ENCODE measurements around the gene CACNA2D3. TPM values are rescaled to one million over a fixed set of nuclear protein-coding genes. Genes with fewer than 3 reads are reported as not detected.
"Not testable (repeated sequence)": the region's sequence is repeated elsewhere in the genome, so short reads cannot be mapped to it uniquely, and the experiment has no call there.

The CACNA2D3 gene
- total RNA-seq, 1 donor from 2014 or later: 3.2 TPM

DNA sequence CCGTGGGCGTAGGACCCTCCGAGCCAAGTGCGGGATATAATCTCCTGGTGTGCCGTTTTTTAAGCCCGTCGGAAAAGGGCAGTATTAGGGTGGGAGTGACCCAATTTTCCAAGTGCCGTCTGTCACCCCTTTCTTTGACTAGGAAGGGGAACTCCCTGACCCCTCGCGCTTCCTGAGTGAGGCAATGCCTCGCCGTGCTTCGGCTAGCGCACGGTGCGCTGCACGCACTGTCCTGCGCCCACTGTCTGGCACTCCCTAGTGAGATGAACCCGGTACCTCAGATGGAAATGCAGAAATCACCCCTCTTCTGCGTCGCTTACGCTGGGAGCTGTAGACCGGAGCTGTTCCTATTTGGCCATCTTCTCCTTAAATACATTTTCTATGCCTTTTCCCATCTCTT, 342.2 kb downstream of the CACNA2D3 start:
- not testable (repeated sequence) for DNase-seq (ENCODE audit: low read depth)

DNA sequence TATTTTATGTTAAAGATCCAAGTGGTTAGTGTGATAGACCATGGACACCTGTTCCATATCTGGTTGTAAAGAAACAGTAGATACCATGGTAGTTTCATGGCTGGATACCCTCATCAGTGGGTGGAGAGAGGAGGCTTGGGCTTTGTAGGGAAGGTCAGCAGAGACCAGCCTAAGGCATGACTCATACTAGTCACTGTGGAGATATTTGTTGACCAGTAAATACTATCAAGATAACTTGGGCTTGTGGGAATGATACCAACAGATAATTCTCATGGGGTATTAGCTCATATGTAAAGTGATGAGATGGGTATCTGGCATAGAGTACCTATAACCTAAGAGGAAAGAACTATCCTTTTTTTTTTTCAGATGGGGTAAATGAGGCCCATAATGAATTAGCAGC, 354.5 kb downstream of the CACNA2D3 start:
- peak; percentile 13 for DNase-seq (ENCODE audit: low read depth)

DNA sequence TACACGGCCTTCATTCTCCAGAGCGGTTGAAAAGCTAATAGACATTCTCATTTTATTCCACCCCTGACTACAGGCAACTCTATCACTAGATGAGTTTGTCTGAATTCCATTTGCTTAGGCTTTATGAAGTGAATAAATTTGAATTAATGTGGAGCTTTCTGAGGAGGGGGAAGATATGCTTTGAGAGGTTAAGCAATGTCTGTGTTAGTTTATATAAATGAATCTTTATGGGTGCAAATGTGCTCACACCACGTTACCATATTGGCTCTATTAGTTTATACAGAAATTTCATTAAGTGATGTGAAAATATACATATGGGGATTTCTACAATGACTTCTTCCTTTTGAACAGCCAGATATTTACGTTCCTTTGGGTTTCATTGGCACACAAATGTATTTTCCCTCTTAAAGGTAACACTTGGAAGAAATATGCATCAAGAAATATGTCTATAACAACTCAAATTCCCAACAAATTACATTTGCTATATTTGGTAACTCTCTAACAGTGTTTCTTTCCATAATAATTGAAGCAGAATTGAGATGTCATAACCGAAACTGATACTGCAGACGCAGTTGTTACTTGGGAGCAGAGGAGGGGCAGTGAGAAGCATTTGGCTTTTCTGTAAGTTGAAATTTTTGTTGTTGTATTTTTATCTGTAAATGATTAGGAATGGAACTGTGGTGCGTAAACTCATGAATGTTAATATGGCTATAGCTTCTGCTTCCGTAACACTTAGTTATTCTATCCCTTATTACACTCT, 359.4 kb downstream of the CACNA2D3 start:
- DNase-seq (ENCODE audit: low read depth): no peak

DNA sequence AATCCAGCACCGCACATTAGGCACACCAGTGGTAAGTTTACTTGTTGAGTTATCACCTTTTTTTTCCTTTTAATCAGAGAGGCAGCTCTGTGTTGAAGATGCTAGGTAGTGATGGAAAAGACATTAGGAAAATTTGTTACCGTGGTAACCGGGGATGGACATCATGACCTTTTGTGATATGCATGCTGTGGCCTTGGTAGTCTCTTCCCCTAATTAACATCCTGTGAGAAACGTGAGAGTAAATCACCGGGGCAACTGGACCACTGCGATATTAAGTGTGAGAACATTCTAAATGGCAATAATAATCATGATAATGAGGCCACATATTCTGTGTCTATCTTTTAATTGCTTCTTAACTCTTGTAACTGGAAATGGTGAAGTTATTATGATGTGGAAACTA, 362.0 kb downstream of the CACNA2D3 start:
- no peak for DNase-seq (ENCODE audit: low read depth)

DNA sequence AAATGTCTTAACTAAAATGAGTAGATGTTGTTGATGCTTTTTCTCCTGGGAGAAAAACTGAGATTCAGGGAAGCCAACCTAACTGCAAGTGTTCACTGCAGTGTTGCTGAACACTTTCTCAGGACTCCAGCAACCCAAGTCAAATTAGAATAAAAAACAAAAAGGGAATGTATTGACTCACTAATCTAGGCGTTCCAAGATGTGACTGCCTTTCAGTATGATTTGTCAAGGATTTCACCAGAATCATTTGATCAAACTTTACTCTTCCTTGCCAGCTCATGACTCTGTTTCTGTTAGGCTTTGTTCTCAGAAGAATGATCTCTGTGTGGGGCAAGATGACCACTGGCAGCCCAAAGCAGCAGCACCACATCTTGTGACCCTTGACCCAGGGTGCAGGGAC, 364.0 kb downstream of the CACNA2D3 start:
- DNase-seq (ENCODE audit: low read depth): no peak

DNA sequence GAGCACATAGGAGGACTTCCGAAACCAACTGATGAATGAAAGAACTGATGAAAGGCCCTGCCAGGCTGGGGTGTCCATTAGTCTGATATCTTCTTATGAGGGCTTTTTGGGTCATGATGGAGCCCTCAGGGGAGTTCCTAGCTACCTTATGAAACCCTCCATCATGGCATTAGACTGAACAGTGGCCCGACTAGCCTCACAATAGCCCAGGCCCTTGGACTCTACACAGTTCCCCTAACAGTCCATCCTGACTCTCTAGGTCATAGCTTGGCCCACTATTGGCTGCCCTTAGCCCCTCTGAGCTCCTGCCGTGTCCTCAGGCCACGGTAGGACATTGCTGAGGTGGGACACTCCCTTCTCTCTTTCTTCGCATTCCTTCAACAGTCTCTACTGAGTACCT, 365.9 kb downstream of the CACNA2D3 start:
- DNase-seq (ENCODE audit: low read depth): no peak

DNA sequence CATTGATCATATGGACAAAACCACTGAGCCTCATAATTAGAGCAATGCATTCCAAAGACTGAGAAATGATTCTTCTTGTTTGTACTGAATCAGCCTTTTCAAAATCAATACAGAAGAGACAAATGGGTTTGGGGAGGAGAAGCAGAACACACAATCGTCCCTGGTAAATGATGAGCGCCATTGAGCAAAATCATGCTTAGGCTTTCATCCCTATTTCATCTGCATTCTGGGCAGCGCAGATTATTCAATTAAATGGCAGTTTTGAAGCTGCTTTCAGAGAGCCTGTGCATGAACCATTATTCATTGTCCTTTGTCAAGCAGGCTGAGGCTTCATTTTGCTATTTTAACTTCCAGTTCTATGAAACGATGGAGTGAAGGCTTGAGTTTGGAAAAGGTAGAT, 371.9 kb downstream of the CACNA2D3 start:
- DNase-seq (ENCODE audit: low read depth): no peak

DNA sequence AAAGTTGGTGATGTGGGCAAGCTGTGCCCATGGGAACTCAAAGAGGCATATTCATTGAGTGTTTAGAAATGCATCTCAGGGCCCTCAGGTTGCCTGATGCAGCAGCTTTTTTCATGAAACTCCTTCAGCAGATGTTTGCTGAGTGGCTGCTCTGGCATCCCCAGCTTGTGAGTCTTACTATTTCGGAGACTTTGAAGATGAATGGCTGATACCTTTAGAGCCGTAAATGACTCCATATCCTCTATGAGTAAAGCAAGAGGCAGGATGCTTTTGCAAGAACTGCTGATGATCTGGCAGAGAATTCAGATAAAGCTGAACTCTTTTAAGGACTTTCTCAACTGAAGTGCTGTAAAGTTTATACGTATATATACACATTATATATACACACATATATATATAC, 384.3 kb downstream of the CACNA2D3 start:
- DNase-seq (ENCODE audit: low read depth): no peak

DNA sequence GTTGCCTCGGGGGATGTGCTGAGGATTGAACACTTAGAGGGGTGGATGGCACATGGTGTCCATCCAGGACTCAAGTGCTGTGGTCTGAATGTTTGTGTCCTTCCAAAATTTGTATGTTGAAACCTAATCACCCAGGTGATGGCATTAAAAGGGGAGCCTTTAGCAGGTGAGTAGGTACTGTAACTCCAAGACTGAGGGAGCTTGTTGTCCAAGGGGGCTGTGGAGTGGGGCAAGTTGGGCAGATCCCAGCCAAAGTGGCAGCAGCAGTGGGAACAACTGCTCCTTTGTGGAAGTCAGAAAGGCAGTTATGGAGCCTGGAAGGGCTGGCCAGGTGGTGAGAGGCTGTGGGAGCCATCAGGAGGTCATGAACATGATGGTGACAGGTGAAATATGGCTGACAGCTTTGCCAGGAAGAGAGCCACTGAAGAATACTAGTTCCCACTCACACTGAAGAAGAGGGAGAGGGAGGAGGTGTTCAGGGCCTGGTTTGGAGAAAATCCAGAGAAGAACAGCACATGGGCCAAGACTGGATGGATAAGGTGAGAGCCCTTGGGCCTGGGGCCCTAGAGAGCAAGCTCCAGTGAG, 385.6 kb downstream of the CACNA2D3 start:
- DNase-seq (ENCODE audit: low read depth): no peak

DNA sequence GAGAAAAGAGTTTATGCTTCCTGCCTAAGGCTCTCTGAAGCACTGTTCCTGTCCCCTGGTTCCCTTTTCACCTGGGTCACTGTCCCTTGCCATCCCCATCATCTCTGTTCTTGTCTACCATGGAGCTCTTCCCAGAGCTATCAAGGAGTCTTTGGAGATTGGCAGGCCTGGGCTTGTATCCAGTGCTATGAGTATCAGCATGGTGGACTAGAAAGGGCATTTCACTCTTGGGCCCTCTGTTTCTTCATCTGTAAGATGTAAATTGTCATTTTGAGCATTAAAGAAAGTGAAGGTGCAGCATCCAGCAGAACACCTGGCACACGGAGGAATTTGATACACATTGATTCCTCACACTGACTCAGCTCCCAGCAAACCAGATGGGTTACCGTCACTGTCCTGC, 388.2 kb downstream of the CACNA2D3 start:
- no peak for DNase-seq (ENCODE audit: low read depth)

DNA sequence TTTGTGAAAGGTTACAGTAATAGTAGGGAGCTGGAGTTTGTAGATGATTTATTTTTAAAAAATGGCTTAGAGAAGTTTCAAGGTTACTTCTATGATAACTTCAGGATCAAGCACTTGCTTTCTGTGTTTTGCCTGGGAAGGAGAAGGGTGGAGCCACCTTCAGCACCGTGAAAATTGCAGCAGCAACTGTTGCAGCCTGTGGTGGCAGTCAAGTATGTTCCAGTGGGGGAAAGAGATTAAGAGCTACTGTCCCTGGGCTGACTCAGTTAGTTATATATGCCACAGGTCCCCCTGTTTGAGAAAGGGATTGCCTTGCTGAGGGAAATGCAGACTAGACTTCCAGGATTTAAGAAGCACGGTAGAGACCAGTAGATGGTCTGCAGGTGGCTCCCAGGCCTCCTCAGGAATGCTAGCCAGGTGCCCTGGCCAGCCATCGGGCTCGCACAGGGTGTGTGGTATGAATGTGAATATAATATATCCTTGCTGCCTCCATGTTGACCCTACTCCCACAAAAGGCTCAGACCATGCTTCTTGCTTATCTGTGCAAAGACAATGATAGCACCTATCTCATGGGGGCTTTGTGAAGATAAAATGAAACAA, 389.5 kb downstream of the CACNA2D3 start:
- no peak for DNase-seq (ENCODE audit: low read depth)

DNA sequence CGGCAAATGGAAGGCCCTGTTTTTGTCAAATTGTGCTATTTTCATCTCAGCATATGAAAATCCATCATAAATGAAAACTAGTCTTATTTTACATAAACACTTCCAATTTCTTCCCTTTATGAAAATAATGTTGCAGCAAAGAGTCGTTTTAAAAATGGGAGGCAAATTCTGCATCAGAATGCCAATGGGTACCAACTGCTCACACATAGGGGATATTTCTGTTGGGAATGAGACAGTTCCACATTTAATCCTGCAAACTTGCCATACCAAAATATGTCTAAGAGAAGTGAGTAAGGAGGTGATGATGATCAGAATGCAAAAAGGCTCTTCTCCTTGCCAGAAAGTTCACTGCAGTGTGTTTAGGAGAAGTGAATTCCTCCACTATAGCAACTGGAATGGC, 391.7 kb downstream of the CACNA2D3 start:
- no peak for DNase-seq (ENCODE audit: low read depth)

DNA sequence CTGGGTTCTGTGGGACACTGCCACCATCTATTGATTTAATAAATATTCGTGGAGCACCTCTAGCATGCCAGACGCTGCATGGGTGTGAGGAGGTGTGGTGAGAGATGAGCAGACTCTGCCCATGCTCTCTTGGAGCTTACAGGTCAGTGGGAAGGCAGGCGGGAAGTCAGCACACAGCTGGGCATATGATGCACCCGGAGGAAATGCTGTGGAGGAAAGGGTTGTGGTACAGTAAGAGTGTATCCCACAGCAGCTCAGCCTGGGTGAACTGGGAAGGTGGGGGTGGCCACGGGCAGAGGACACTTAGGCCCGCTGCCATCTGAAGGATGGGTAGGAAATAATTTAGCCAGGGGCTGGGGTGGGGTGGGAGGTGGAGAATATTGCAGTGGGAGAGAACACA, 392.1 kb downstream of the CACNA2D3 start:
- DNase-seq (ENCODE audit: low read depth): no peak

DNA sequence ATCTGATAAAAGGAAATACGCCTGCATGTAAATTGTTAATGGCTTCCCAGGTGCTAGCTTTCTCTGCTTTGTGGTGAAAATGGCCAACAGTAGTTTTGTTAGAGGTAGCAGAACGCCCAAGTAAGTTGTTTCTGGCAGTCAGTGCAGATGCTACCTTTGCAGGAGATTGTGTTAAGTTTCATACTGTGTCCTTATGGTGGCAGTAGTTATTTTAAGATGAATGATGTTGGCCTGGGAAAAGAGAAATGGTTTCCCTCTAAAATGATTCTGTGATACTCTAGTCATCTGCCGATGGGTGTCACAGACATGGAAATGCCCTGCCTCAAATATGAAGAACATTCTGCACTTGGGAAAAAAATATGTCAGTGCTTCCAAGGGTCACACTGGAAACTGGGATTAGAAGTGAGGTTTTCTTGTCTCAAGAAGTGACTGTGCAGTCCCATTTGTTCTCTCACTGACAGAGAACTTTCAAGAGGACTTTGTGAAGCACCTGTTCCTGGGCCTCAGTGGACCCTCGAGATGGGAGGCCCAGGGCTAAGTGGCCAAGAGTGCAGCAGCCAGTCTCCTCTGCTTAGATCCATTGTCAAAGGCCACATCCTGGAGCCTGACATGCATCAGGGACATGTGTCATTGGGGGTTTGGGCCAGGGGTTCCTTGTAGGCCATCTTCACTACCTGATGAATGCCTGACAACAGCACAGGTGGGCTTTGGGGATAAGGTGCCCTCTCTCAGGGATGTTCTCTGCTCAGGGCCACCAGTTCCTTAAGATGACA, 393.3 kb downstream of the CACNA2D3 start:
- DNase-seq (ENCODE audit: low read depth): no peak

DNA sequence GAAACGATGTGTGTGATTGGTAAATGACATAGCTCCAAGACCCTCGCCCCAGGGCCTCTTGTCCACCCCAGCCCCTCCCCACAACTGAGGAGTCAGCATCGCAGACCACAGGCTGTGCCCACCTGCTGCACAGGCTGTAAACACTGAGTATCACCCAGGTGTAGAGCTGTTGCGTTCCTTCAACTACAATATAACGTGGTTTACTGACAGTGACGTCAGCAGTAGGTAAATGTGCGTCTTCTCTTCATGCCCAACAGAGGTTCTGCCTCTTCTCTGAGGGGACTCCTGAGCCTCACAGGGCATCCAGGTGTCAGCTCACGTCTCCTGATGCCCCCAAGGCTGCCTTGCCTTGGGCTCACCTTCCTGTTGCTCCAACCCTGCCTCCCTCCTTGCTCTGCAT, 395.1 kb downstream of the CACNA2D3 start:
- no peak for DNase-seq (ENCODE audit: low read depth)

DNA sequence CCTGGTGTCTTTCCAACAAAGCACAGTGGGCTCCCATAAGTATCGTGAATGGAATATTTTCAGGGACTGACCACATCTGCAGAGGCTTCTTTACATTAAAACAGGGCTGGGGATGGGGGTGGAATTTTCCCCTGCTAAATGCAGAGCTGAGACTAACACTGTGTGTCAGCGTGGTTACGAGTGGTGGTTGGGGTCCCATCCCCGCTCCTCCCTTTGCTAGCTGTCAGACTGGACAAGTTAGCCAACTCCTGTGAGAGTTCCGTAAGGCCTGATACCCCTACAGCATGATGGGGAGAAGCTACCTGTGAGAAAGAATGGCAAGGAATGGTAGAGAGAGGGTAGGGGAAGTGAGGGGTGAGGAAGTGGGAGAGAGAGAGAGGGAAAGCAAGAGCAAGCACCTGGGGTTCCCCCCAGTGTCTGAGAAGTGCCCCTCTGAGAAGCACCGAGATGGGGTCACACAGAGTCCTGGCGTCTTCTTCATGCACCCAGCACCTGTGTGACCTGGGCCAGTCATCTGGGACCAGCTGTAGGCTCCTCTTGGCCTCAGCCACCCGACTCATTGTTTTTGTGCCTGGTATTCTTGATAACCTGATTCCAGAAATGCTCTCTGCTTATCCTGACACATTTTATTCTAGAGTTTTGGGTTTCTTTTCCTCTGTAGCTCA, 395.8 kb downstream of the CACNA2D3 start:
- no peak for DNase-seq (ENCODE audit: low read depth)

DNA sequence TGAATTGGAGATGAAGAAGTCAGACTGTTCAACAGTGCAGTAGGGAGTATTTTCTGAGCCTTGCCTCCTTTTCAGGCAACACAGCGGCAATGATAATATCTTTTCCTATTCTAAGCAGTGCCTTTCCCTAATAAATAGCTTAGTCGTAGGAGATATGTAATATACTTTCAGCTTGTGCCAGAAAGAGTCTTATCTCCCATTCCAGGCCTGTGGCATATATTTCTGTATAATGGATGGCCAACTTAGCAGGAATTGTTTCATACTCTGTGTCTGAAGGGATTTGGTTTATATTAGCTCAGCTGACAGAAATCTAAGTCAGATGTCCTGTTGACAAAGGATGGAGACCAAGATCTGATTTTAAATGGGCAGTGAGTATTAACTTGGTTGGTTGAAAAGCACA, 397.1 kb downstream of the CACNA2D3 start:
- DNase-seq (ENCODE audit: low read depth): no peak

DNA sequence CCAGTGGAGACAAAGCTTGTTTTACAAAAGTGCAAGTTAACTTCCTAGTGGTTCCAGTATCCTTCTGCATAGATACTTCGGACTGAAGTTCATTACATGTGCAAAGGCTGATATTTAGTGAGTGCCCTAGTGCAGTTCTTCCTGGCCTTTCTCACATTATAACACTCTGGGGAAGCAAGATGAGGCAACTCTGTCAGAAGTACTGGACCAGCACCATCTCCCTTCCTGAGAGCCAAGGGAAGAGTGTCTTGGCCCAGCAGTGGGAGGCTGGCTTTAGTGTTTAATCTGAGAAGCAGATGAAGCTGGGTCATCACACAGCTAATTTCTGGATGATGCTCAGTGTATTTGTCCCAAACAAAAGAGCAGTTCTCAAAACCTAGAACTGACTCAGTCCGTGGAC, 397.7 kb downstream of the CACNA2D3 start:
- no peak for DNase-seq (ENCODE audit: low read depth)

DNA sequence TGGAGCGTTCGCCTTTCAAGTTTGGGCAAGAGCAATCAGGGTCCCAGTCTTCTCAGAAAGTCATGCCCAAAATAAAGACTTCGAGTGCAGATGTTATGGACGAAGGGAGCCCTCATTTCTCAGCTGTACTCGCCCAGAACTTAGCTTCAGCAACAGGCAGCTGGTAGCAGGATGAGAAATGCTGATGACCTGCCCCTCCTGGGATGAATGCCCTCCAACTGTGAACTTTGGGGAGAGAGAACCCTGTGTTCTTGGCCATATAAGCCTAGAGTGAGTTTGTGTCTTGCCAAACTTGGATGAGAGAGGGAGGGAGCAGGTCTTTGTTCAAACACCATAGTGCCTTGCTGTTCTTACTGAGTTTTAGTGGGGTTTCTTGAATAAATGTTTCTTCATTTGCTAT, 405.2 kb downstream of the CACNA2D3 start:
- no peak for DNase-seq (ENCODE audit: low read depth)

DNA sequence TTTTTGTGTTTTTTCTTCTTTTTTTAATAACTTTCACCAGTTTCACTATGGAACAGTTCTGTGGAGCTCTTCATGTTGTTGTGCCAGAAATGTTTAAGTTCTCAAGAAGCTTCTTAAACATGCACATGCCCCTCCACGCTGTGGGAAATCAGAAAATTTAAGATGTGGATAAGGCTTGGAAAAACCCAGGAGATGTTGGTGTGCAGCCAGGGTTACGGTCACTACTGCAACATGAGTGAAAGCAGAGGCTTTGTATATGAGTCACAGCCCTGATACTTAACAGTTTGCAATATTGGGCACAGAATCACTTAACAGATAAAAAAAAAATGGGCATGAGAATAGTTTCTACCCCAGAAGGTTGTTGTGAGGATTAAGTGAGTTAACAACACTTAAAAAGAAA, 405.6 kb downstream of the CACNA2D3 start:
- peak; percentile 71 for DNase-seq (ENCODE audit: low read depth)

DNA sequence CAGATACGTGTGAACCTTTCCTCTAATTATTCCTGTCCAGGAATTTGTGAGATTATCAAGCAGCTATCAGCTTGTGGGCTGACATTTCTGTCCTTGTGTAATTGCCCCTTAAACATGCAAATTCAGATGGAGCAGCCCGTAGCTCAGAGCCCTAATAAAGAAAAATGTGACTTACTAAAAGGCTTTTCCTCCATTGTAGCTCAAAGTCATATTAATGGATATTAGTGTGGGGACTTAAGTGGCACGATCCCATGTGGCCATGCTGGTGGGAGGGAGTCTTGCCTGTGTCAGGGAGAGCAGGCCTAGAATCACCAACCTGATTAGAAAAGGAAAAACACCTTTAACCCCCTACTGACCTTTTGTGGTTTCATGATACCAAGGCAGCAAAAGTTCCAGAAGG, 406.3 kb downstream of the CACNA2D3 start:
- DNase-seq (ENCODE audit: low read depth): no peak

DNA sequence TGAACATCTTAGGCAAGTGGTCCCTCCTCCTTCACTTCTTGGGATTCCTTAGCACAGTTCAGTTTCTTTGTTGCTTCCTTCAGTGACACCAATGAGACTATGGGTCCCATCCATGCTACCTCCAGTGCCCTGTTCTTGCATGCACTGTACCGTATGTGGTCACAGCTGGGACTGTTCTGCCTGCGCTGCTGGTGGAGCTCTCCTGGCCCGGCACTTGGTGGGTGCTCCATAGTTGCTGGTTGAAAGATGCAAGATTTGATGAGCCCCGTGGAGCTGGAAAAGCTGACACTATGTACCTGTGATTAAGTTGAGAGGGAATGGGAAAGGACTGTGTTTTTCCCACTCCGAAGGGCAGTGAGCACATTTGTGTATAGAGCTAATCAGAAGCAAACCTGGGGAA, 407.7 kb downstream of the CACNA2D3 start:
- no peak for DNase-seq (ENCODE audit: low read depth)

Measured in renal cortical epithelial cell (primary cell).